ENCODE measurements around the gene STOML1.

The STOML1 gene

GRCh38 chr15:73959012-73959581 is 33.0 kb downstream of the STOML1 start:
- peak; percentile 63 for DNase-seq

DNA sequence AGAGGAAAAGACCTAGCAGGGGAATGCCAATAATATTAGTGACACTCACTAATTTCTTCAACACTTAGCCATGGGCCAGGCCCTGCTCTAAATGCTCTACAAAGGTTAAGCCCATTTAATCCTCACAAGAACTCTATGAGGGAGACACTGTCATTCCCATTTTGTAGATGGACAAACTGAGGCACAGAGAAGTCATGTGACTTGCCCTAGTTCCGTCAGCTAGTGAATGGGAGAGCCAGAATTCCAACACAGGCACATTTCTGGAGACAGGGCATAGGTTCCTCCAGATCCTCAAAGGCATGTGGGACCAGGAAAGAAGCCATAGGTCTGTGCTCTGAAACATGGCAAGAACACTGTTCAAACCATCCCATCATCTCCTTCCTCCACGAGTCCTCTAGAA is 34.3 kb downstream of the STOML1 start:
- DNase-seq, result no peak

GRCh38 chr15:73957276-73957675 is 34.8 kb downstream of the STOML1 start:
- no peak for DNase-seq

GRCh38 chr15:73956743-73957135 is 35.4 kb downstream of the STOML1 start:
- no peak for DNase-seq

DNA sequence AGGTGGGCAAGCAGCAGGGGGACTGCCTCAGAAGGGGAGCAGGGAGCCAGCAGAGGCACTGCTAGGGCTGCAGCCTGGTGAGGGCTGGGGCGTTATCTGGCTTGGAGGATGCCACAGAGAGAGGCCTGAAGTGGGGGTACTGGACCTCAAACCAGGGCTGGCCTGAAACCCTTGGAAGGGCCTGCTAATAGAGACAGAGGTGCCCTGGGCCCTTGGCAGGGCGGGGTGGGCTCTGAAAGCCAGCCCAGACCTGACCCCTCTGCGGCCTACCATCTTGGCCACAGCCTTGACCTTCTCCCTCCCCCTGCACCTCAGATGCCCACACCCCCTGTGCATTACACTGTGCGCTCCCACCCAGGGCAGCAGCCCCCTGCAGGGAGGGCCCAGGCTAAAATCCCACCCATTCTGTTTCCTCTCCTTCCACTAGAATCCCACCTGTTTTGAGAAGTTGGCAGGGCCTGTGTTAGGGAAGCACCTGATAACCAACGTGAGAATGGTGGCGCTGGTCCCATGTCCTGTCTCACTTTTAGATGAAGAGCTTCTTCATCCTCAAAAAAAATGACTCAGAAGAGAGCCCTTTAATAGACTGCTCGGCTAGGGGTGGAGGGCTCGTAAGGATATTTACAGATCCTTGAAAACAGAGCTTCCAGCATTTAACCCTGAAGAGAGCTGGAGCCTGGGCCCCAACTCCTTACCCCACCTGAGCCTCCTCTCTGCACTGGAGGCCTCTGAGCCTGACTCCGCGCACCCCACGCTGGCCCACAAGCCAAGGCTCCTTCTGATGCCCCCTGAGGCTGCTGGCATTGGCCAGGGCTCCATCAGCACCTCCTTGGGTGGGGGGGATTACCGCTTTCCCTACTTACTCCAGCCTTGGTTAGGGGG is 36.0 kb downstream of the STOML1 start:
- no peak for DNase-seq

GRCh38 chr15:73955326-73955725 is 36.8 kb downstream of the STOML1 start:
- DNase-seq, result no peak

GRCh38 chr15:73954188-73955145 is 37.6 kb downstream of the STOML1 start:
- DNase-seq, result no peak

DNA sequence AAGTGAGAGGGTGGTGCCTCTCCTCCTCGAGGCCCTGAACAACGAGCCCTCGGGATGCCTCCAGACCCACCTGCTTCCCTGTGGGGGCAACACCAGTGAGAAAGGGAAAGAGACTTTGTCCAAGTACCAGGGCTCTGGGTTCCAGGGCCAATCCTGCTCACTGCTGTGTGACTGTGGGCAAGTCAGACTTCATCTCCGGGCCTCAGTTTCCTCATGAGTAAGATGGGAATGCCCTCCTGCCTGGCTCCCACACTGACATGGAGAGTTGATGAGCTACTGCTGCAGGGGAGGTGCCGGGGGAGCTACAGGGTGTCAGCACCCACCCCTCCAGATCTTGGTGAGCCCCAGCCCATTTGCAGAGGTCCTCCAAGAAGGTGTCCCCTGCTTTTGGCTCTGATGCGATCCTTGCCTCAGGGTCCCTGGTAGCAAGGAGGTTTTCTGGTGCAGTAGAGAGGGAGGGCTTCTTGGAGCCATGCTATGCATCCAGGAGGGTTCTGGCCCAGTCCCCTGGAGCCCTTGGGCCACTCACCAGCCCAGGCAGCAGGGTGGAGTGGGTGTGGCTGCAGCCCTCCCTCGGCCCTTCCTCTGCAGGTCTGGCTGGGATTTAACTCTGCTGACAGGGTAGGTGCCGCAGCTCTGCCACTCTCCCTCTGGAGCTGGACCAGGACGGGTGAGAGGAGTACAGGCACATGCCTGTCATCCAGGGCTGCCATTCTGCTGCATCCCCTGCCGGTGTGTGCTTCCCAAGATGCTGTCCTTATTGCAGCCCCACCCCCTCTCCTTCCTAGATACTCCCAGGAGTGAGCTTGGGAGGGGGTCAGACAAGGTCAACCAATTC is 39.0 kb downstream of the STOML1 start:
- DNase-seq, result no peak

DNA sequence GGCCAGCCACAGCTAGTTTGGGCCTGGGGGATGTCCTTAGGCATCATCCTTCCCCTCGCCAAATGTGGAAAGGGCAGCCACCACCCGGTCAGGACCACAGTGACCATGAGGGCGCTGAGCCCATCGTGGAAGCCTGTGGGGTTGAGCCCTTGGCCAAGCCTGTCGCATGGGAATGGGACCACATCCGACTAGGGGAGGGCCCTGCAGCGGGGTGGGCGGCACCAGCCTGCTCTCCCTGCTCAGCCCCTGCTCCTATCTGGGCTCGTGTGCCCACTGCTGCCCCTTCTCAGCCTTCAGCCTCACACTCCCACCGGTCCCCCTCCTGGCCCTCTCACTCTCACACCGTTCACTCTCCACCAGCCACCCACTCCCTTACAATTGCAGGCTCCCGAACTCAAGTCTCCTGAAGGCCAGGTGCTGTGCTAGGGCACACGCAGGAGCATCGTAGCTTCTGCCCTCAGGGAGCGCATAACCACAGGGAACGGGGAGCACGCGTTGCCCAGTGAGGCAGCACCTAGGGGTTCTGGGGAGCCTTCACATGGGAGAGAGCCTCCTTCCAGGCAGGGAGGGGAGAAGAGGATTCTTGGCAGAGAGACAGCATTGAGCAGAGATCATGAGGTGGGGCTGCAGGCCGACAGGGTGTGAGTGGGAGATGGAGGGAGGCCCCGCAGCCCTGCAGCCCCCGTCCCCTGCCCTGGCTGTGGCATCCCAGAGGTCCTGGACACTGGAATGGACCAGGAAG is 39.8 kb downstream of the STOML1 start:
- no peak for DNase-seq

- no peak for DNase-seq
These were observed 40.5 kb downstream of the STOML1 start for GRCh38 chr15:73951601-73952000.

DNA sequence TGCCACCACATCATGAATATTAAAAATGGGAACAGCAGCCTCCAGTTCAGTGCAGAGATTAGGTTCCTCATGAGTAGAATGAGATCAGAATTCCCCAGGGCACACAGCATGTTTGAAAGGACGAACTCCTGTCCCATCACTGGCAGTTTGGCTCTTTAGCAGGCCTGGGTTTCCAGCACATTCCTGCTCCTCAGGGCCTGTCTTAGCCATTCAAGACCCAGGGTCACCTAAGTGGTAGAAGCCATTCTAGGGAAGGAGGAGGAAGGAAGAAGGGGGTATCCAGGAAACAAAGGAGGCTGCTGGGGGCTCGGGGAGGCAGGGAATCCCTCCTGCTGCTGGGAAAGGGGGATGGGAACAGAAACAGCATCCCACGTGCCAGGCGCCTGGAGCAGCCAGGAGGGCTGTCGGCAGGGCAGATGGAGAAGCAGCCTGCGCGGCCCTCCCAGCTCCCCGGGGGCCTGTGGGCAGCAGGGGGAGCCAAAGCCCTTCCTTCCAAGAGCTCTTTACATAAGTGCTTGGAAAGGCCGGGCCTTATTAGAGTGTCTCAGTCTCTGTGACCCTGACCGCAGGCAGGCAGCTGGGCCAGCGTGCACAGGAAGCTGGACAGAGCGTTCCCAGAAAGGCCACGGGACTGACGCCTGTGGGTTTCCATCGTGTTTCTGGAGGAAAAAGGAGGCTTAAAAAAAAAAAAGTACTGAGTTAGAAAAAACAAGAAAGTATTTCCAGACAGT is 41.1 kb downstream of the STOML1 start:
- DNase-seq, result peak; percentile 83

- no peak for DNase-seq
These were observed 41.6 kb downstream of the STOML1 start for GRCh38 chr15:73950479-73950830.

- no peak for DNase-seq
These were observed 42.6 kb downstream of the STOML1 start for GRCh38 chr15:73949496-73949895.

- DNase-seq, result no peak
These were observed 43.1 kb downstream of the STOML1 start for GRCh38 chr15:73948982-73949381.

DNA sequence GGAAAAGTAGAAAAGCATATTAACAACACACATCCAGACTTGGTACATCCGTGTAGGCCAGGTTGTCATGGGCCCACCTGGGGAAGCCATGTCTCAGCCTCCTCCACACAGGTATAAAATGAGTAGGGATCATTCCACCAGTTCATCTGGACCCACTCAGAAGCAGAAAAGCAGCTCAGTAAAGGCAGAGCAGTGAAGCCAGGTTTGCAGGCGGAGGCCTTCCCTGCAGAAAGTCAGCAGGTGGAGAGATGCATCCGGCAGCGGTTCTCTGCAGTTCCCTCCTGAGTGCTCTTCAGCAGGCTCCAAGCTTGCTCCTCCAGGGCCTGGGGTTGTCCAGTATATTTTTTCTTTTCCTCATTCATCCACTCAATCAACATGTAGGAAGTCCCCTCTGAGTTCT is 43.7 kb downstream of the STOML1 start:
- no peak for DNase-seq

DNA sequence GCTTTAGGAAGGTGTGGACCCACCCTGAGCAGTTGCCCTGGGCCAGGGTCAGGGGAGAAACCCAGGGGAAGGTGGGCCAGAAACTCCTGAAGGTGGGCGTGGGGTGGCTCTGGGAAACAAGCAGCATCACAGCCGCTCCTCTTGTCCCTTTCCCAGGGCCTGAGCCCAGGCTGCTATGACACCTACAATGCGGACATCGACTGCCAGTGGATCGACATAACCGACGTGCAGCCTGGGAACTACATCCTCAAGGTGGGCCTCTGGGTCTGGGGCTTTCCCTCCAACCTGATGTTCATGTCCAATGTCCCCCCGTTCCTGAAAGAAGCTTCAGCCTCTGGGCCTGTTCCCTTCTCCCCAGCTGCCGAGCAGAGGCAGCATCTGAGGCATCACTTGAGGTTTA is 44.4 kb downstream of the STOML1 start:
- no peak for DNase-seq

- DNase-seq, result no peak
These were observed 45.2 kb downstream of the STOML1 start for GRCh38 chr15:73946795-73947370.

GRCh38 chr15:73946046-73946721 is 45.9 kb downstream of the STOML1 start:
- DNase-seq, result no peak

- DNase-seq, result no peak
These were observed 47.0 kb downstream of the STOML1 start for GRCh38 chr15:73945130-73945508.
